GM21576 (cell line): ENCODE data around the gene RAB33B.

Source experiments
- ATAC-seq: cut with Tn5 transposase; IDR thresholded peaks from one replicate; pipeline ENCODE4 v1.9.1; 2021; ENCODE audit warnings: mild to moderate bottlenecking, moderate library complexity; ENCODE audit not compliant: unreplicated experiment

RAB33B gene

DNA sequence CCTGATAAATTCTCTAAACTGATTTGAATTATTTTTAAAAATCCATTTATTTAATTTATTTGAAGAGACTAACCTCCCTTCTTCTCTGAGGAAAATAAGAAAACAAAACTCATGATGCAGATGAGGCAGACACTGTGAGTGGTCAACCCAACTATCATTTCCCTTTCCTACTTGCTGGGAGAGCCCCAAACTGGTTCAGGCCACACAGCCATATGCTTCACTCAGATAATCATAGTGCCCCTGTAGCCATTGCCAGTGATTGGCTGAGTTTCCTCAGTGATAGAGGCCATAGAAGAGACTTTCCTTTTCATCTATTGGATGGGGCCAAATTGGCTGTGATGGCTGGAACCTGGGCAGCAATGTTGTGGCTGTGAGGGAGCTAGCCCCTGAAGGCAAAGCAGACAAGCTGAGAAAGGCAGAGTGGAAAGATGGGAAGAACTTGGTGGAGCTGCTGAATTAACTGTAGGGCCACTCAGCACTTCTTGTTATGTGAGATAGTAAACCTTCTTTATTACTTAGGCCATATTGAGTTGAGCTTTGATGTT, 49.8 kb downstream of the RAB33B start:
- ATAC-seq, result no peak

DNA sequence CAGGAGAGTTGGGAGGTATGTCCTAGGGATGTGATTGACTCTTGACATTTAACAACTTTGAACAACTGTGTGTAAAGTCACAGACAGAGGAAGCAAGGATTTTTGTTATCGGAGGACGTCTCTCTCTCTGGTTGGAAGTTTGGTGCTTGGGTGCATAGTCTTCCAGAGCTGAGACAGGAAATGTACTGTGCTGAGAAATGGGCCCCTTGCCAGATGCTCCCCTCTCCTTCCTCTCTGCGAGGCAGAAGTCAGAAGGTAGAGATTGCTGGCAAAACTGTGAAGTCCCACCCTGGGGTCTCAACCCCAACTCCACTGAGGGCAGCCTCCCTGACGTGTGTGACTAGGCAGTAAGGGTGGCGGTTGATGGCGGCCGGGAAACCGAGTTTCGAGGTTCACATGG, 52.9 kb downstream of the RAB33B start:
- ATAC-seq, result no peak

DNA sequence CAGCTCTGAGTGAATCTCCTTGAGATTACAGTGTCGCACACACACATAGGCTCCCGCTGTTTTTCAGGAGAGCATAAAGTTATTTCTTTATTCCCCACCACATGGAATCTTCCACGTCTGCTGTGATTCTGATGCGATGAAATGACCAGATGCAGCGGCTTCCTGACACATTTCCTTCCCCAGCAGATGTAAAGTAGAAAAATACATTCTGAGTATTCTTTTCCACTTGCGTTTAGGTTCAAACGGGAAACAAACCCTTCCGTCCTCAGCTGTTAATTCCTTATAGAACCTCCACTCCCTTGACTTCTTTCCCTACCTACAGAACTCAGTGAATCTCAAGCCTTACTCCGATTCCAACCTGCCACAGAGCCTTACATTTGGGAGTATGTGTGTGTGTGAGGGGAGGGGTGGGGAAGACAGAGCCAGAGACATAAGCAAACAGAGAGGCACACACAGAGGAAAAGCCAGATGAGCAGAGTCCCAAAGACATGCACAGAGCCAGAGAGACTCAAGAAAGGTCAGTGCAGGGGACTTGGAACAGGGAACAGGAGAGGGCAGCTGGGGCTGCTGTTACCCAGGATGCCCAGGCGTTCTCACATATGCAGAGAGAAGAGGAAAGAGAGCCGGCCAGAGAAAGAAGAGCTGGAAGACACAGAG, 54.8 kb downstream of the RAB33B start:
- ATAC-seq, result no peak

DNA sequence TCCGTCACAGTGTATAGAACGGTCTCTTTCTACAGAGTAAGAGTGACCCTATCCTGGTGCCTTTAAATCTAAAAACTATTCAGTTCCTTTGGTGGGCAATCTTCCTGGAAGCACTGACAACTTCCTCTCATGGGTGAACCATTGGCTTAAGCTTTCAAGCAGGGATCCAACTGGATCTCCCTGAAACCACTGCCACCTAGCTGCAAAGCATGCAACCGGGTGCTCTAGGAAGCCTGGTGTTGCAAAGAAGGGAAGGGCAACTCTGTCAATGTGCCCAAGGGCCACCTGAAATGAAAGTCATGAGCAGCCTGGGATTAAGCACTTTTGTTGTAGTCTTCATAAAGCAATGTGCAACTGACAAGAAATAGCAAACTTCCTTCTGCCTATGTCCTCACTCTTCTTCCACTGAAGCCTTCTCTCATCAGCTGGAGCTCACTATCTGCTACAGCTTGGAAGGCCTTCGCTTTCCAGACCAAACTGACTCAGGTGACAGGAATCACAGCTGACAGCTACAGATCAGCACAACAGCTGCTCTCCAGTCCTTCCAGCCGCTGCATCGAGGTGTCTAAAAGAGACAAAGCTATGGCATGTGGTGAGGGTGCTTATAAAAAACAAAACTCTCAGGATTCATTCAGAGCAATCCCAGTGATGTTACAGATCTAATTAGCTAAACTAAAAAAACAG, 55.9 kb downstream of the RAB33B start:
- ATAC-seq, result no peak

DNA sequence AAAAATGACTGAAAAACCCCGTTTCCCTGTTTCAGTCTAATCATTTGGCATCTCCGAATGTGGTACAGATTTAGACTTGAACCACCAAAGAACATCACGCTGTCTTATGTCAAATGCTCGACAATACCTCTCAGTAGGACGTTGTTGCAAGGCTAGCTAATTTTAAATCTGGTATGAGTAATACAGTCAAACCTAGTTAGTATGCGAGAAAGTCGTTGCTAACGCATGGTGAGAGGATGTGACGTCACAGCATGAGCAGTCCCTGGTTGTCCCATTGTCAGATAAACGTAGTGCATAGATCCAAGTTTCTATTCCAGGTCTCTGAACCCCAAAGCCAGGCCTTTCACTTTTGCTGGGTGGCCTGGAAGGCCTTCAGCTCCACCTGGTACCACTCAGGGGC, 57.4 kb downstream of the RAB33B start:
- no peak for ATAC-seq

DNA sequence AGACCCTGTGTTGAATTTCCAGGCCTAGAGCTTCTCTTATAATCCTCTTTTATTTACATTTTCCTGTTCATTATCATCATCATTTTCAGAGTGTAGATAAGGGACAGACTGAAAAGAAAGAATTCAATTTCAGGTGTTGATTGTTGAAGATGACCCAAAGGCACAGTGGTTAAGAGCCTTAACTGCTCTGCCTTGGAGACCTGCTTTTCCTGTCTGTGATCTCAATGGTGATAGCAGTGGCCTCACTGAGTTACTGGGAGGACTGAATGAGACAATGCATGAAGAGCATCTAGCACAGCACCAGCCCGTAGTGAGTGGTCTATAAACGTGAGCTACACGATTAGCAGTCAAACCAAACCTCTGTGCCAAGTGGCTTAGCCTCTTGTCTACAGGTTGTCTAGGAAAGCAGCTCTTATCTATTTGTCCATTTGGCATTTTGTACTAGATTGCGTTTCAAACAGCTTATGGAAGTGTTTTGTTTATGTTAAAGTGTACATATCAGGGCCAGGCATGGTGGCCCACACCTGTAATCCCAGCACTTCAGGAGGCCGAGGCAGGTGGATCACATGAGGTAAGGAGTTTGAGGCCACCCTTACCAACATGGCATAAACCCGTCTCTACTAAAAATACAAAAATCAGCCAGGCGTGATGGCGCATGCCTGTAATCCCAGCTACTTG, 60.6 kb downstream of the RAB33B start:
- no peak for ATAC-seq

DNA sequence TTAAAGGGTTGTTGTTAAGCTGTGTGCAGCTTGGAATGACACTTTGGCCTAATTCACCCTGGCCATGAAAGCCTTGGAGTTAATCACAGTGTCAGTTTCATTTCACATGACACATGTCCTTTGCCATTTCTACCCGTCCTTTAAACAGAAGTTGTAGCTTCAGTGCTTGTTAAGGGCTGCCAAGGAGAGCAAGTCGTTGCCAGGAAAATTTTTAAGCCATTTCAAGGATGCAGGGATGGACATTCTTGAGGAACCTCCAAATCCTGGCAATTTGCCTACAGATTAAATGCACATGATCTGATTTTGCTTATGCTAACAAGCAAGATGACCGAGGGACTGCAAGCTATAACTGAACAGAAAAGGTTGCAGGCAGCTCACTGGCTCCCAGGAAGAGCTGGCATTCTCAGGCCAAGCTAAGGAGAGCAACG, 61.6 kb downstream of the RAB33B start:
- ATAC-seq, result no peak

DNA sequence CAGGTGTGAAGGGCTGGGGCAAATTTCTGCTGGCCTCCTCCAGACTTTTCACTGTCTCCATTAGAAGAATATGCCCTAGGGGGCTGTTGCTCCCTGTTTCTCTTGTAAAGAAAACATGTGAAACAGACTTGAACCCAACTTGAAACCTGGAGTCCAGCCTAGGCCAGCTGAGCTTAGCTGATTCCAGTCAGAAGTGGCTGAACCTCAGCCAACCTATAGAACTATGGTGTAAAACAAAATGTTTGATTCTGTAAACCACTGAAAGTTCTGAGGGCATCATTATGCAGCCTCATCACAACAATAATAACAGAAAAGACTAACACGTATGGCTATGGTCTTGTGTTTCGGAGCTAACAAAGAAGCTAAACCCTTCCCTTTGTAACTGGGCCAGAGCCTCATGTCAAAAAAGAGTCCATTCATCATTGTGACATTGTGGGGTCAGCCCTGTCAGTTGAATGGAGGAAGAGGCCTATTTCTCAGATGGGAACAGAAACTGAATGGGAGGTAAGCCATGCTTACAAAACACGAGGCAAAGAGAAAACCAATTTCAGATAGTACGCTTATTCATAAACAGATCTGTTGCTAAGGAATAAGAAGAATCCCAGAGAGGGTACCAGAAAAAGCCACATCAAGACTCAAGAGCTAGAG, 68.0 kb downstream of the RAB33B start:
- no peak for ATAC-seq

DNA sequence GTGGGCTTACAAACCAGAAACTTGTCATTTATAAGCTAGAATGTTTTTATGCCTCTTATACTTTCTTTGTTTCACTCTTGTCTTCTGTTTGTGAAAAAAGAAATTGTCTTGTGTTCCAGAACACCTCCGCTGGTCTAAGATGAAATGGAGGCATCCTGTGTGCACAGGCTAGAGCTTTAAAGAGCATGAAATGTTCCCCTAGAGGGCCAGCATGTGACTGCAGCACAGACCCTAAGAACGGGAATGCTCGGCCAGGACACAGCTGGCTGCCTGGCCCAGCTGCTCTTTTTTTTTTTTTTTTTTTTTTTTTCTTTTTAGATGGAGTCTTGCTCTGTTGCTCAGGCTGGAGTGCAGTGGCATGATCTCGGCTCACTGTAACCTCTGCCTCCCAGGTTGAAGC, 68.5 kb downstream of the RAB33B start:
- no peak for ATAC-seq

DNA sequence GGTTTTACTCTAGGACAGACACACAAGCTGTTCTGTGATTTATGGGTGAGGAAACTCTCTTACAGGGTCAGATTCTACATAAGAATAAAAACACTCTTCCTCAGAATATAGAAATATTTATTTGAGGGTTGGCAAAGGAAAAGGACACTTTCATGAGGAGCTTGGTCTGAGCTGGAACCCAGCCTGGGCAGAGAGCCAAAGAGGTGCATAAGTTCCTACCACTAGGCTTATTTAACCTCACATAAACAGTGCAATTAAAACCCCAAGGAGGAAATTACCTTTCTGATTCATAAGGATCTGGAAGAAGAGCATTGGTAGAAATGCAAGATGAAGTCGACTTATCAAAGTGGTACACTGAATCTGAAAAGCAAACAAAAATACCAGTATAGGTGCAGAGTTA, 69.2 kb downstream of the RAB33B start:
- ATAC-seq, result no peak

DNA sequence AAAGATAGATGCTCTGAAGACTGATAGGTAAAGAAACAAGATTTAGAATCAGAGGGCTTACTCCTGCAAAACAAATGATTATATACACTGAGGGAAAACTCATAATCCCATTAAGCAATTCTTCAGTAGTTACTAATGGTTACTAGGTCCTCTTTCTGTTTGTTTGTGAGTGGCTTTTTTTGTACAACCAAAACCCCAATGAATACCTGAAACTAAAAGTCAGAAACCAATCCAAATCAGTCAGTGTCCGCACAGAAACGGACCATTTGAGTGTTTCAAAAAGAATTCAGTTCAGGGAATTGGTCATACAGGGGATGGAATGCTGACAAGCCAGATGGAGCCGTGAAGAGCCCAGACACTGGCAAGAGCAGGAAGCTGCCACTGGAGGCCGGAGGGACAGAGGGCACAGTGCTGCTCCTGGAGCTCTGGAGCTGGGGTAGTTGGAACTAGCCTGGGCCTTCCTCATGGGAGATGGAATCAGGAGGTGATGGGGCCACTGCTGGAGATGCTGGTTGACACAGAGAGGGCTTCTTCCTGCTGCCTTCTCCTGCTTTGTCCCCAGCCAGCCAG, 70.2 kb downstream of the RAB33B start:
- ATAC-seq, result no peak

DNA sequence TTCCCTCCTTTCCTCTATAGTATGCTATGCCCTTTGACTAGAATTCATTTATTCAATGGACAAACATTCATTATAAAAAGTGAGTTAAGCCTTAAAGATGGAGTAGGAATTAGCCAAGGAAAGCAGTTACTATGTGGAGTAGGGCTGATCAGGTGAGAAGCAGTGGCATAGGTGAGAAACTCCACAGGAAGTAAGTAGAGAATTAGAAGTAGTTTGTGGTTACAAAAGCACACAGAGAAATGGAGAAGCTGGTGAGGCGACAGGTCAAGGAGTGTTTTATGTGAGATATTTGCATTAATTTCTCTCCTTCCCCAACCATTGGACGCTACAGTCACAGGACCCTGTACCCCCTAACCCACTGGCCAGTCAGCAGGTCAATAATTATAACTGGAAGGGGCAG, 71.5 kb downstream of the RAB33B start:
- ATAC-seq, result peak; percentile 37
